ENCODE results near the gene LATS2.

LATS2 gene

DNA sequence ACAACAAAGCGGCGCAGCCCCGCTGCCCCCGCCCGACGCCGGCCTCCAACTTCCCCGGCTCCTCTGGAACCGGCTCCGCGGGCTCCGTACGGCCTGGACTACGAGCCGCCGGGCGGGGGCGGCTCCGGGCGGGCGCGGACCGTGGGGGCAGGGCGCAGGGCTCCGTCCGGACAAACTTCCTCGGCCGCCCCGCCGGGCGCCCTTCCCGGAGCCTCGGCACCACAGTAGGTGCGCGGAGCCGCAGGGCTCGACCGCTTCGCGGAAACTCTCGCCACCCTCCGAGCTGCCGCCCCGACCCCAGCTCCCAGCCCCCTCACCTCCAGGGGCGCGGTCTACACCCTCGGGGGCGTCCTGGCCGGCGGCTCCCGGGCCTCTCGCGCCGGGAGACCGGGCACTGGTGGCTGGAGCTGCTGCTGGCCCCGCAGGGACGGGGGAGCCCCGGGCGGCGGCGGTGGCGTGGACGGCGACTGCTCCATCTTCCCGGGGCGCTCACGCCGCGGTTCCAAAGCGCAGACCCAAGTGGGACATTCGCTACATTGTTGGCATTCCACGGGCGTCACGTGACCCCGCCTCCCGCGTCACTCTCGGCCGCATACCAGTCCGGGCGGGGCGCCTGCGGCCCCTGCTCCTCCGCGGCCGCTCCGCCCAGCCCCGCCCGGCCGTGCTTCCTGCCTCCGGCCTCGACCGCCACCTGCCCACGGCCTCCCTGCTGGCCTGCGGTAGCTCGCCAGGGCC, at the start of gene LATS2:
LATS2 (minus strand) TSS at position 558 of the 735 bp plus-strand sequence. CDS start 15,560 bp downstream, outside the sequence.
- peak; percentile 53 for DNase-seq (ENCODE audit: low read depth)
- TF ChIP-seq, protein P1, sequence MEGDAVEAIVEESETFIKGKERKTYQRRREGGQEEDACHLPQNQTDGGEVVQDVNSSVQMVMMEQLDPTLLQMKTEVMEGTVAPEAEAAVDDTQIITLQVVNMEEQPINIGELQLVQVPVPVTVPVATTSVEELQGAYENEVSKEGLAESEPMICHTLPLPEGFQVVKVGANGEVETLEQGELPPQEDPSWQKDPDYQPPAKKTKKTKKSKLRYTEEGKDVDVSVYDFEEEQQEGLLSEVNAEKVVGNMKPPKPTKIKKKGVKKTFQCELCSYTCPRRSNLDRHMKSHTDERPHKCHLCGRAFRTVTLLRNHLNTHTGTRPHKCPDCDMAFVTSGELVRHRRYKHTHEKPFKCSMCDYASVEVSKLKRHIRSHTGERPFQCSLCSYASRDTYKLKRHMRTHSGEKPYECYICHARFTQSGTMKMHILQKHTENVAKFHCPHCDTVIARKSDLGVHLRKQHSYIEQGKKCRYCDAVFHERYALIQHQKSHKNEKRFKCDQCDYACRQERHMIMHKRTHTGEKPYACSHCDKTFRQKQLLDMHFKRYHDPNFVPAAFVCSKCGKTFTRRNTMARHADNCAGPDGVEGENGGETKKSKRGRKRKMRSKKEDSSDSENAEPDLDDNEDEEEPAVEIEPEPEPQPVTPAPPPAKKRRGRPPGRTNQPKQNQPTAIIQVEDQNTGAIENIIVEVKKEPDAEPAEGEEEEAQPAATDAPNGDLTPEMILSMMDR (IDR thresholded peaks at IDR 0.05; ENCODE audit: control insufficient read depth, extremely low read depth, insufficient read depth) = peak; percentile 26; the same call in 1 of the 2 replicates
- H3K4me3 ChIP-seq (ENCODE audit: low read depth, low read length) = peak within 1 kb of the TSS; percentile 70

DNA sequence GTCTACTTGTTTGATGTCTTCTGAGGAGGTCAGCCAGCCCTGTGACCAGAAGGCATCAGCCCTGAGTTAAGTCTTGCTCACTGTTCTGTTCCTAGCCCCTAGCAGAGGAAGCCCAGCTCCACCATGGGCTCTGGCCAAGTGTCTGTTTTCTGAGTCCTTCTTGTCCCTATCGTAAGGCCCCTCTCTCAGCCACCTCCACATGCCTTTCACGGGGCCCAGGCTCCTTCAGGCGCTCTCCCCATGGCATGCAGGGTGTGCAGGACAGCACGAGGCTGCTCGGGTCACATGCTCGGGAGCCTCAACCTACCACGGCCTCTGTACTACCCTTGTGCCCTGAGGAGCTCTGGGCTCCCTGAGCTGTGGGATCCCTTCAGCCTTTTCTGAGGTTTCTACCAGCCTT, 47.8 kb upstream of the LATS2 start:
- H3K4me3 ChIP-seq (ENCODE audit: low read depth, low read length) = no peak overlapping the region
- no peak for DNase-seq (ENCODE audit: low read depth)
- TF ChIP-seq, protein P1 (IDR thresholded peaks at IDR 0.05; ENCODE audit: control insufficient read depth, extremely low read depth, insufficient read depth) = no peak

DNA sequence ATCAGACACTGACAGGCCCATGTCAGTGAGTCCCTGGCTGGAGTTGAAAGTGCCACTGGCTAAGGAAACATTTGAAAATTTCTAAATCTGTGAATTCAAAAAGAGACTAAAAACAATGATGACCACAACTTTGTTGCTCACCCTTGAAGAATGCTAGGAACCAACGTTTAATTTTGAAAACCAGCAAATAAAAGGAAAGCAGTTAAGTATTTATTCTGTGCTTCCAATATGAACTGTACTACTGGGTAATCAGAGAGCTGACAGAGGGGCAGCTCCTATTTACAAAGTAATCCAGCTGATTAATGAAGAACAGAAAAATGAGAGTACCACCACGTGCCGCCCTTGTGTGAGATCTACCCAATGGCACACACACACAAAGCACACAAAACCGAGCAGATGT, 44.7 kb upstream of the LATS2 start:
- no peak for DNase-seq (ENCODE audit: low read depth)
- TF ChIP-seq, protein P1 (IDR thresholded peaks at IDR 0.05; ENCODE audit: control insufficient read depth, extremely low read depth, insufficient read depth) = no peak
- H3K4me3 ChIP-seq (ENCODE audit: low read depth, low read length) = no peak overlapping the region

DNA sequence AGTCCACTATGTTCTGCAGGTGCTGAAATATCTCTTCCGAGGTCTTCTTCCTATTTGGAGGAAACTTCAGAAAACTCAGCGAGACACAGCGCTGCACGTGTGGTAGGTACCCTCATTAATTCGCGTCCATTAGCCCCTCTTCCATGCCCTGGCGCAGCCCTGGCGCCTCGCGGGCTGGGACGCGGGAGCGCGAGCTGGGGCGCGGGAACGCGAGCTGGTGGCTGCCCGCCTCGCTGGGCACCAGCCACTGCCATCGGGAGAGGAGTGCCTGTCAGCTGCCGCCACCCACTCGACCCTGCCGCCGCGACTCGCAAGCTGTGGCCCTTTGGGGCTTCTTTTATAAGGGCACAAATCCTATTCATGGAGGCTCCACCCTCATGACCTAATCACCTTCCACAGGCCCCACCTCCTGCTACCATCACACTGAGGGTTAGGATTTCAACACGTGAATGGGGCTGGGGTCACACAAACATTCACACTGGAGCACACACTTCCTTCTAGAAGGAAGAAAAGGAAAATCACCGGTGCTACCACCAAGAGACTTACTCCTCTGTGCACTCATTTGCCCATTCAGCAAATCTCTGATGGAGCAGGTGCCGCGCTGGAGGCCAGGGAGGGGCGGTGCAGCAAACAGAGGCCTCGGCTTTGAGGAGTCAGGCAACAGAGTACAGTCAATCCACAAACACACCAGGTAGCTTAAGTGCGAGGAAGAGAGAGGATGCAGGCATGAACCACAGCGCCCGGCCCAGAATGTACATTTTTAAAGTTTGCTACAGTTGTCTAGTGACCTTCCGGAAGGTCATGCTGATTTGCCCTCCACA, 43.0 kb upstream of the LATS2 start:
- H3K4me3 ChIP-seq (ENCODE audit: low read depth, low read length) = no peak overlapping the region
- DNase-seq (ENCODE audit: low read depth) = no peak
- TF ChIP-seq, protein P1 (IDR thresholded peaks at IDR 0.05; ENCODE audit: control insufficient read depth, extremely low read depth, insufficient read depth) = no peak

DNA sequence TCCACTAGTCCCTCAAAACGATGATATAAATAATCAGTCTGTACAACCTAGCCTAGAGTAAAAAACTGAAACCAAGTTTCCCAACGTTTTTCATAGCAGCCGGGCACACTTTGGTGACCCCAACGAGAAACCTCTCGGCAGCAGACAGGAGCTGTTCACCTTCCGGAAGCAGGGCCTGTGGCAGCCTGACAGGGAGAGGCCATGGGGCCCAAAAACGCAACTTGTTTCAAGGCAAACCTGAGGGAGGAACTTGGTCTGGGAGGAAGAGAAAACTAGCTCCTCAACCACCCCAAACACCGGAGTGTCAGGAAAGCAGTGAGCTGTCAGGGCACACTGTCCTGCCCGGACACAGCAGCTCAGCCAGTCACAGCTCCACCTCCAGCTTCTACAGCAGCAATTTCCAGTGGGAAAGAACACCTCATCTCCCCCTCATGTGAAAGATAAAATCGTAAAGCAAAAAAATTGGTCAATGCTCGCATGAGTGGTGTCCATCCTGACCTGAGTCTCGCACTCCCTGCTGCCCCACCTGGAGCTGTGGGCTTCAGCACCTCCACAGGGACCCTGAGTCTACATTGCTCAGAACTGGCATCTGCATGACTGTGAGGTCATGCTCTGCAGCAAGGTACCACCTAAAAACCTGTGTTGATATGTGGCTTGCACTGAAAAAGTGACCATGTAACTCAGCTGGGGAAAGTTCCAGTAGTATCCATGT, 40.6 kb upstream of the LATS2 start:
- no peak for DNase-seq (ENCODE audit: low read depth)
- no peak overlapping the region for H3K4me3 ChIP-seq (ENCODE audit: low read depth, low read length)
- TF ChIP-seq, protein P1 (IDR thresholded peaks at IDR 0.05; ENCODE audit: control insufficient read depth, extremely low read depth, insufficient read depth) = no peak

DNA sequence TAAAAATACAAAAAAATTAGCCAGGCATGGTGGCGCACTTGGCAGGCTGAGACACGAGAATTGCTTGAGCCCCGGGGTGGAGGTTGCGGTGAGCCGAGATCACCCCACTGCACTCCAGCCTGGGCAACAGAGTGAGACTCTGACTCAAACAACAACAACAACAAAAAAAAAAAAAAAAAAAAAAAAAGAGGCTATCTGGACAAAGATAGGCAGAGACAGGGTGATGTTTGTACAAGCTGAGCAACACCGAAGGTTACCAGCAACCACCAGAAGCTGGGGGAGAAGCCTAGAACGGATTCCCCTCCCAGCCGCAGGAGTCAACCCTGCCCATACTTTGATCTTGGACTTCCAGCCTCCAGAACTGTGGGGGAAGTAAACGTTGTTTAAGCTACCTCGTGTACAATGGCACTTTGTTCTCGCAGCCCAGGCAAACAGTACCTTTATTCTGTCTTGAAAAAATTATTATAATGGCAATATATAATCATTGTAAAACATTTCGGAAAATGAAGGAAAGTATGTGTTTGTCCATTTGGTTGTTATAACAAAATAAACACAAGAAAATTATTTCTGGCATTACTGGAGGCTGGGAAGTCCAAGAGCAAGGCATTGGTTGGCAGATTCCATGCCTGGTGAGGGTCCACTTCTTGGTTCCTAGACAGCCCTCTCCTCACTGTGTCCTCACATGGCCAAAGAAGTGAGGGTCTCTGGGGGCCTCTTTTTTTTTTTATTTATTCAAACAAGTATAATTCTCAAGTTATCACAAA, 39.8 kb upstream of the LATS2 start:
- TF ChIP-seq, protein P1 (IDR thresholded peaks at IDR 0.05; ENCODE audit: control insufficient read depth, extremely low read depth, insufficient read depth) = no peak
- no peak overlapping the region for H3K4me3 ChIP-seq (ENCODE audit: low read depth, low read length)

More for the DNA sequence above, 39.8 kb upstream of the LATS2 start:
- DNase-seq (ENCODE audit: low read depth) = no peak

Measured in LNCaP clone FGC (cell line).